Liver (tissue), 9 donors: ENCODE data around the gene CCDC186. TPM values are rescaled to one million over a fixed set of nuclear protein-coding genes. Genes with fewer than 3 reads are reported as not detected.
A peak's percentile ranks its signal among the peaks of the same experiment; 100 is the strongest.

Experiments used
- DNase-seq: peaks from one replicate; pipeline ENCODE4 v3.0.0-alpha.2; 2017; ENCODE audit warnings: low spot score
- H3K27ac ChIP-seq, 2 donors: one replicate each; pipeline ENCODE4 v1.7.0; 2013; ENCODE audit warnings: inconsistent platforms in 2 of 2, low read length in 2 of 2, control low read depth in 1 of 2, low read depth in 1 of 2, mild to moderate bottlenecking in 1 of 2
- H3K27me3 ChIP-seq, 4 donors: one replicate each; pipeline versions ENCODE4 v1.6.1 to v1.7.0; 2013; ENCODE audit warnings: low read length in 3 of 4, inconsistent platforms in 1 of 4, mild to moderate bottlenecking in 1 of 4, moderate library complexity in 1 of 4; ENCODE audit not compliant: control insufficient read depth in 4 of 4, insufficient read depth in 4 of 4
- H3K36me3 ChIP-seq, 4 donors: one replicate each; pipeline versions ENCODE4 v1.6.1 to v1.7.0; 2013; ENCODE audit warnings: low read length in 3 of 4, mild to moderate bottlenecking in 3 of 4, low read depth in 1 of 4, moderate library complexity in 1 of 4; ENCODE audit not compliant: control insufficient read depth in 4 of 4, insufficient read depth in 3 of 4
- H3K4me1 ChIP-seq, 4 donors: one replicate each; pipeline versions ENCODE4 v1.6.1 to v1.7.0; 2013; ENCODE audit warnings: low read length in 3 of 4, mild to moderate bottlenecking in 3 of 4, moderate library complexity in 1 of 4; ENCODE audit not compliant: control insufficient read depth in 4 of 4, insufficient read depth in 4 of 4
- H3K4me3 ChIP-seq, 3 donors: one replicate each; pipeline versions ENCODE4 v1.6.1 to v1.7.0; 2013; ENCODE audit warnings: low read length in 3 of 3, control low read depth in 1 of 3, low read depth in 1 of 3, mild to moderate bottlenecking in 1 of 3
- H3K9ac ChIP-seq, 2 donors: one replicate each; pipeline ENCODE4 v1.7.0; 2013; ENCODE audit warnings: low read length in 2 of 2, mild to moderate bottlenecking in 2 of 2, moderate library complexity in 2 of 2, control low read depth in 1 of 2, low read depth in 1 of 2
- H3K9me3 ChIP-seq, 4 donors: one replicate each; pipeline versions ENCODE4 v1.6.1 to v1.7.0; 2013; ENCODE audit warnings: low read length in 3 of 4; ENCODE audit not compliant: control insufficient read depth in 4 of 4
- EGR1 ChIP-seq, 2 donors: IDR thresholded peaks; 2 replicates each; pipeline ENCODE4 v1.6.1; 2016 to 2018; ENCODE audit warnings: antibody characterized with exemption in 2 of 2, low read depth in 2 of 2
- FOXA1 ChIP-seq: IDR thresholded peaks from 2 replicates; pipeline ENCODE4 v1.6.1; 2016; ENCODE audit warnings: antibody characterized with exemption
- JUND ChIP-seq, 2 donors: IDR thresholded peaks; 2 replicates each; pipeline ENCODE4 v1.6.1; 2016; ENCODE audit warnings: antibody characterized with exemption in 2 of 2
- RAD21 ChIP-seq, 2 donors: IDR thresholded peaks; 2 replicates each; pipeline ENCODE4 v1.6.1; 2016; ENCODE audit warnings: antibody characterized with exemption in 2 of 2, mild to moderate bottlenecking in 2 of 2
- RXRA ChIP-seq, 2 donors: IDR thresholded peaks; 2 replicates each; pipeline ENCODE4 v1.6.1; 2017 to 2018; ENCODE audit warnings: antibody characterized with exemption in 2 of 2, mild to moderate bottlenecking in 1 of 2
- TAF1 ChIP-seq: conservative IDR thresholded peaks from 2 replicates; pipeline ENCODE4 v1.6.1; 2016; ENCODE audit warnings: antibody characterized with exemption, mild to moderate bottlenecking
- YY1 ChIP-seq: IDR thresholded peaks from 2 replicates; pipeline ENCODE4 v1.6.1; 2016; ENCODE audit warnings: antibody characterized with exemption, mild to moderate bottlenecking
- WGBS: extraction: QIAGEN DNeasy Blood & Tissue Kit; methylation state at CpG from one replicate; pipeline ENCODE4 v1.1.7; 2013; 5-methylcytosine and 5-hydroxymethylcytosine counted together
- polyA plus RNA-seq, 2 donors: library from polyadenylated mRNA; stranded (reverse) in 1 of 2; unstranded in 1 of 2; fragments of 200-250 nt in 1 of 2; fragments of >200 nt in 1 of 2; fragmentation: Nextera tagmentation in 1 of 2; extraction: Ambion mirVana in 1 of 2; gene quantifications; one replicate each; pipeline versions ENCODE4 v1.2.1 to v1.2.3, GENCODE V29; 2013 to 2015
- total RNA-seq, 2 donors: library from RNA; depleted of rRNA; stranded (reverse); fragments of >200 nt; gene quantifications; one replicate each; pipeline ENCODE4 v1.2.3, GENCODE V29; 2014
- TF ChIP-seq, protein P1 (sequence below): IDR thresholded peaks from 2 replicates; pipeline ENCODE4 v1.6.1; 2016; ENCODE audit warnings: antibody characterized with exemption, mild to moderate bottlenecking
- TF ChIP-seq, protein P2 (sequence below): IDR thresholded peaks from 2 replicates; pipeline ENCODE4 v1.6.1; 2016; ENCODE audit warnings: antibody characterized with exemption
- TF ChIP-seq, protein P3 (sequence below): IDR thresholded peaks from 2 replicates; pipeline ENCODE4 v1.6.1; 2016; ENCODE audit warnings: antibody characterized with exemption
- TF ChIP-seq, protein P4 (sequence below): IDR thresholded peaks from 2 replicates; pipeline ENCODE4 v1.6.1; 2016; ENCODE audit warnings: antibody characterized with exemption
- TF ChIP-seq, protein P5 (sequence below): fragments of 150-350 bp; IDR thresholded peaks from 2 replicates; pipeline ENCODE4 v1.5.1; 2017; ENCODE audit warnings: improper control_type of control experiment, low read depth, low read length; ENCODE audit not compliant: missing input control
- donor health status: healthy.
- donor health status: healthy.
- donor health status: healthy.
- donor health status: healthy.
- donor health status: healthy.

The CCDC186 gene
- total and polyA plus RNA-seq, 4 donors, result 1.9 to 11.6 (median 6.1) TPM

DNA sequence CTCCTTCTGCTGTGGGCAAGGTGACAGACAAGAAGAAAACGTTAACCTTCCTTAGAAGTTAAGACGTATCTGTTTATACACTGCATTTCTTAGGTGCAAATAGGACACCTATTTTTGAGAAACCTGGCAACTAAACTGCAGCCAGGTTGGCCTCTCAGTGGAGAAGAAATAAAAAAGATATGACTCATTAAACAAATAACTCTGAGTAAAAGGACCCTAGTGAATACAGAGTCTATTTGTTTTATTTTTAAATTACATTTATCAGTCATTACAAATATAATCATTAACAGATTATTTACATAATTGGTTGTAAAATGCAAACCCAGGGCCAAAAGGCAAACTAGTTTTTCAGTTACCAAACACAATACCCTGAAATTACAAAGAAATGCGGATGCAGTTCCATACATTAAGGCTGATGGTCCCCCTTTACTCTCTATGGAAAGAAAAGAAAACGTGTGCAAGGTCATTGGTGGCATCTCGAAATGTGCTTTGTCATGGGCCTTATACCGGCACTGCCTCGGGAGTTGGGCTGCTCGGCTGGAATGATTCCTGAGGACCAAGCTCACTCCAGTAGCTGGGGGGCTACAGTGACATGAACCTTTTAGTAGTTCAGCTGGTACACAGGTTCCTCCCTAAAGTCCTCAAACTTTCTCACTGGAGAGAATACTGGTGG is 92.0 kb downstream of the CCDC186 start (continued):
- TF ChIP-seq, protein P1, sequence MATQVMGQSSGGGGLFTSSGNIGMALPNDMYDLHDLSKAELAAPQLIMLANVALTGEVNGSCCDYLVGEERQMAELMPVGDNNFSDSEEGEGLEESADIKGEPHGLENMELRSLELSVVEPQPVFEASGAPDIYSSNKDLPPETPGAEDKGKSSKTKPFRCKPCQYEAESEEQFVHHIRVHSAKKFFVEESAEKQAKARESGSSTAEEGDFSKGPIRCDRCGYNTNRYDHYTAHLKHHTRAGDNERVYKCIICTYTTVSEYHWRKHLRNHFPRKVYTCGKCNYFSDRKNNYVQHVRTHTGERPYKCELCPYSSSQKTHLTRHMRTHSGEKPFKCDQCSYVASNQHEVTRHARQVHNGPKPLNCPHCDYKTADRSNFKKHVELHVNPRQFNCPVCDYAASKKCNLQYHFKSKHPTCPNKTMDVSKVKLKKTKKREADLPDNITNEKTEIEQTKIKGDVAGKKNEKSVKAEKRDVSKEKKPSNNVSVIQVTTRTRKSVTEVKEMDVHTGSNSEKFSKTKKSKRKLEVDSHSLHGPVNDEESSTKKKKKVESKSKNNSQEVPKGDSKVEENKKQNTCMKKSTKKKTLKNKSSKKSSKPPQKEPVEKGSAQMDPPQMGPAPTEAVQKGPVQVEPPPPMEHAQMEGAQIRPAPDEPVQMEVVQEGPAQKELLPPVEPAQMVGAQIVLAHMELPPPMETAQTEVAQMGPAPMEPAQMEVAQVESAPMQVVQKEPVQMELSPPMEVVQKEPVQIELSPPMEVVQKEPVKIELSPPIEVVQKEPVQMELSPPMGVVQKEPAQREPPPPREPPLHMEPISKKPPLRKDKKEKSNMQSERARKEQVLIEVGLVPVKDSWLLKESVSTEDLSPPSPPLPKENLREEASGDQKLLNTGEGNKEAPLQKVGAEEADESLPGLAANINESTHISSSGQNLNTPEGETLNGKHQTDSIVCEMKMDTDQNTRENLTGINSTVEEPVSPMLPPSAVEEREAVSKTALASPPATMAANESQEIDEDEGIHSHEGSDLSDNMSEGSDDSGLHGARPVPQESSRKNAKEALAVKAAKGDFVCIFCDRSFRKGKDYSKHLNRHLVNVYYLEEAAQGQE, result no peak
- TF ChIP-seq RXRA (IDR thresholded peaks at IDR 0.05), result no peak
- TF ChIP-seq RAD21 (IDR thresholded peaks at IDR 0.05), result no peak
- no peak for TF ChIP-seq FOXA1
- TF ChIP-seq, protein P2, sequence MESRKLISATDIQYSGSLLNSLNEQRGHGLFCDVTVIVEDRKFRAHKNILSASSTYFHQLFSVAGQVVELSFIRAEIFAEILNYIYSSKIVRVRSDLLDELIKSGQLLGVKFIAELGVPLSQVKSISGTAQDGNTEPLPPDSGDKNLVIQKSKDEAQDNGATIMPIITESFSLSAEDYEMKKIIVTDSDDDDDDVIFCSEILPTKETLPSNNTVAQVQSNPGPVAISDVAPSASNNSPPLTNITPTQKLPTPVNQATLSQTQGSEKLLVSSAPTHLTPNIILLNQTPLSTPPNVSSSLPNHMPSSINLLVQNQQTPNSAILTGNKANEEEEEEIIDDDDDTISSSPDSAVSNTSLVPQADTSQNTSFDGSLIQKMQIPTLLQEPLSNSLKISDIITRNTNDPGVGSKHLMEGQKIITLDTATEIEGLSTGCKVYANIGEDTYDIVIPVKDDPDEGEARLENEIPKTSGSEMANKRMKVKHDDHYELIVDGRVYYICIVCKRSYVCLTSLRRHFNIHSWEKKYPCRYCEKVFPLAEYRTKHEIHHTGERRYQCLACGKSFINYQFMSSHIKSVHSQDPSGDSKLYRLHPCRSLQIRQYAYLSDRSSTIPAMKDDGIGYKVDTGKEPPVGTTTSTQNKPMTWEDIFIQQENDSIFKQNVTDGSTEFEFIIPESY, result no peak
- TF ChIP-seq, protein P3, sequence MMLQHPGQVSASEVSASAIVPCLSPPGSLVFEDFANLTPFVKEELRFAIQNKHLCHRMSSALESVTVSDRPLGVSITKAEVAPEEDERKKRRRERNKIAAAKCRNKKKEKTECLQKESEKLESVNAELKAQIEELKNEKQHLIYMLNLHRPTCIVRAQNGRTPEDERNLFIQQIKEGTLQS, result no peak

DNA sequence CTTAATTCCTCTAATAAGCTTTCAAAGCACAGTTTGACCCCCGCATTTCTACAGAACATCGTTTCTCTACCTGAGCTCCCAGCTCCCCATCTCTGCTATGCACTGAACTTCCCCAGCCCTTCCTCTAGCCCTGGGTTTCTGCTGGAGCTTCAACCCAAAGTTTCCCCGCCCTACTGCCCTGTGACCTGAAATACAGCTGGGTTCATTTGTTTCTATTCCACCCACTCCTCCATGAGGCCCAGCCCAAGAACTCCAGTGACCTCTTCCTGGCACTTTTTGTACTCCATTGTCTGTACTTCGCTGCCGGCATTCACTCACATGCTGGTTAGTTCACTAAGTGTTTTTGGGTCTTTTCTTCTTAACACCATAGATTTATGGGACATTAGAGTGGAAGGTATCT is 94.6 kb downstream of the CCDC186 start:
- TF ChIP-seq RXRA (IDR thresholded peaks at IDR 0.05) (peak in 1 of 2 donors; percentile 37), YY1 (no peak), TAF1 (no peak), FOXA1 (no peak)
- TF ChIP-seq, protein P2, result no peak
- TF ChIP-seq, protein P4, sequence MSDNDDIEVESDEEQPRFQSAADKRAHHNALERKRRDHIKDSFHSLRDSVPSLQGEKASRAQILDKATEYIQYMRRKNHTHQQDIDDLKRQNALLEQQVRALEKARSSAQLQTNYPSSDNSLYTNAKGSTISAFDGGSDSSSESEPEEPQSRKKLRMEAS, result no peak
- Histone ChIP-seq H3K4me3 (no peak overlapping the region), H3K27me3 (no peaks in the 10 kb centered on the region), H3K9ac (no peak overlapping the region), H3K4me1 (no peaks in the 10 kb centered on the region), H3K9me3 (no peaks in the 10 kb centered on the region), H3K27ac (no peak overlapping the region), H3K36me3 (no peaks in the 10 kb centered on the region)
- DNase-seq, result no peak
- WGBS, result 82% methylated on average over 5 of the region's 5 CpGs

DNA sequence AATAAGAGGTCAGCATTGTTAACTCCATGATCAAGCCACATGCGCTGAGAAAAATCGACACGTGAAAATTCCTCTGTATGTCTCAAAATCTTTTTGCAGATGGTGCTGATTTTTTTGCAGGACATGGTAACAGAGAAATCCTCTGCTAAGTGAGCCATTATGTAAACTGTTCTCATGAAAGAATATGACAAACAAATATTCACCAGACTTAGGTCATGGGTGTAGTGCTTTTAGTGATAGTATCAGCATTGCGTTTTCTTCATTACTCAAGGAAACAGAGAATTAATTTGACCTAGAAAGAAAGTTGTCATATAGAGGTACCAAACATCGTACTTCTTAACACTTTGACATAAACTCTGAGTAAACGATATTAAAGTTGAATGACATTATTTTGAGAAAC is 95.7 kb downstream of the CCDC186 start:
- no peak overlapping the region for H3K27ac ChIP-seq
- TF ChIP-seq, protein P2, result no peak
- TF ChIP-seq, protein P4, result no peak
- TF ChIP-seq, protein P5, sequence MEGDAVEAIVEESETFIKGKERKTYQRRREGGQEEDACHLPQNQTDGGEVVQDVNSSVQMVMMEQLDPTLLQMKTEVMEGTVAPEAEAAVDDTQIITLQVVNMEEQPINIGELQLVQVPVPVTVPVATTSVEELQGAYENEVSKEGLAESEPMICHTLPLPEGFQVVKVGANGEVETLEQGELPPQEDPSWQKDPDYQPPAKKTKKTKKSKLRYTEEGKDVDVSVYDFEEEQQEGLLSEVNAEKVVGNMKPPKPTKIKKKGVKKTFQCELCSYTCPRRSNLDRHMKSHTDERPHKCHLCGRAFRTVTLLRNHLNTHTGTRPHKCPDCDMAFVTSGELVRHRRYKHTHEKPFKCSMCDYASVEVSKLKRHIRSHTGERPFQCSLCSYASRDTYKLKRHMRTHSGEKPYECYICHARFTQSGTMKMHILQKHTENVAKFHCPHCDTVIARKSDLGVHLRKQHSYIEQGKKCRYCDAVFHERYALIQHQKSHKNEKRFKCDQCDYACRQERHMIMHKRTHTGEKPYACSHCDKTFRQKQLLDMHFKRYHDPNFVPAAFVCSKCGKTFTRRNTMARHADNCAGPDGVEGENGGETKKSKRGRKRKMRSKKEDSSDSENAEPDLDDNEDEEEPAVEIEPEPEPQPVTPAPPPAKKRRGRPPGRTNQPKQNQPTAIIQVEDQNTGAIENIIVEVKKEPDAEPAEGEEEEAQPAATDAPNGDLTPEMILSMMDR, result no peak
- TF ChIP-seq RXRA (IDR thresholded peaks at IDR 0.05) (no peak), TAF1 (no peak), EGR1 (IDR thresholded peaks at IDR 0.05; ENCODE audit: low read depth in 2 of 2) (no peak), YY1 (no peak), JUND (IDR thresholded peaks at IDR 0.05) (no peak)

More for the DNA sequence above, 95.7 kb downstream of the CCDC186 start:
- H3K4me3 ChIP-seq, result no peak overlapping the region
- no peaks in the 10 kb centered on the region for H3K36me3 ChIP-seq
- H3K9ac ChIP-seq, result no peak overlapping the region
- WGBS, result 82% methylated on average over 6 of the region's 6 CpGs
- H3K4me1 ChIP-seq, result no peaks in the 10 kb centered on the region
- H3K9me3 ChIP-seq, result no peaks in the 10 kb centered on the region
- H3K27me3 ChIP-seq, result no peaks in the 10 kb centered on the region
- DNase-seq, result no peak
